Measurements from ENCODE around the gene IRF8. TPM values are rescaled to one million over a fixed set of nuclear protein-coding genes. Genes with fewer than 3 reads are reported as not detected.

Gene IRF8
- total RNA-seq, 1 donor from 2014 or later, result 1.0 TPM

GRCh38 chr16:85928401-85928820 lies 29.4 kb downstream of the IRF8 start:
- Mint-ChIP-seq H3K27ac (ENCODE audit: unreplicated experiment) (peak overlapping the region; percentile 80), H3K27me3 (ENCODE audit: unreplicated experiment) (peaks cover 16% of the 10 kb centered on the region), H3K9me3 (ENCODE audit: unreplicated experiment) (peaks cover 7% of the 10 kb centered on the region), H3K4me3 (ENCODE audit: unreplicated experiment) (peak overlapping the region; percentile 74), H3K36me3 (ENCODE audit: unreplicated experiment) (no peaks in the 10 kb centered on the region), H3K4me1 (ENCODE audit: low read depth, unreplicated experiment) (peaks cover 21% of the 10 kb centered on the region)
- no peak for TF ChIP-seq CTCF (IDR thresholded peaks at IDR 0.05; ENCODE audit: partially characterized antibody, unreplicated experiment)
- no peak for DNase-seq

- H3K4me1 Mint-ChIP-seq (ENCODE audit: low read depth, unreplicated experiment), result peaks cover 22% of the 10 kb centered on the region
- H3K9me3 Mint-ChIP-seq (ENCODE audit: unreplicated experiment), result peaks cover 8% of the 10 kb centered on the region
- TF ChIP-seq CTCF (IDR thresholded peaks at IDR 0.05; ENCODE audit: partially characterized antibody, unreplicated experiment), result no peak
- no peak overlapping the region for H3K4me3 Mint-ChIP-seq (ENCODE audit: unreplicated experiment)
- peaks cover 20% of the 10 kb centered on the region for H3K27me3 Mint-ChIP-seq (ENCODE audit: unreplicated experiment)
- no peak for DNase-seq
- no peak overlapping the region for H3K27ac Mint-ChIP-seq (ENCODE audit: unreplicated experiment)
- H3K36me3 Mint-ChIP-seq (ENCODE audit: unreplicated experiment), result no peaks in the 10 kb centered on the region
These were observed 30.3 kb downstream of the IRF8 start for GRCh38 chr16:85929259-85929721.

- no peak for TF ChIP-seq CTCF (IDR thresholded peaks at IDR 0.05; ENCODE audit: partially characterized antibody, unreplicated experiment)
- Mint-ChIP-seq H3K4me1 (ENCODE audit: low read depth, unreplicated experiment) (peaks cover 22% of the 10 kb centered on the region), H3K27me3 (ENCODE audit: unreplicated experiment) (peaks cover 23% of the 10 kb centered on the region), H3K36me3 (ENCODE audit: unreplicated experiment) (no peaks in the 10 kb centered on the region), H3K4me3 (ENCODE audit: unreplicated experiment) (no peak overlapping the region), H3K9me3 (ENCODE audit: unreplicated experiment) (peaks cover 8% of the 10 kb centered on the region), H3K27ac (ENCODE audit: unreplicated experiment) (peak overlapping the region; percentile 15)
- no peak for DNase-seq
These were observed 31.3 kb downstream of the IRF8 start for GRCh38 chr16:85930301-85930700.

- Mint-ChIP-seq H3K4me3 (ENCODE audit: unreplicated experiment) (no peak overlapping the region), H3K36me3 (ENCODE audit: unreplicated experiment) (no peaks in the 10 kb centered on the region), H3K4me1 (ENCODE audit: low read depth, unreplicated experiment) (peaks cover 22% of the 10 kb centered on the region), H3K27ac (ENCODE audit: unreplicated experiment) (no peak overlapping the region), H3K9me3 (ENCODE audit: unreplicated experiment) (peaks cover 8% of the 10 kb centered on the region), H3K27me3 (ENCODE audit: unreplicated experiment) (peaks cover 27% of the 10 kb centered on the region)
- no peak for DNase-seq
- no peak for TF ChIP-seq CTCF (IDR thresholded peaks at IDR 0.05; ENCODE audit: partially characterized antibody, unreplicated experiment)
These were observed 32.8 kb downstream of the IRF8 start for GRCh38 chr16:85931596-85932402.

- Mint-ChIP-seq H3K9me3 (ENCODE audit: unreplicated experiment) (peaks cover 9% of the 10 kb centered on the region), H3K36me3 (ENCODE audit: unreplicated experiment) (no peaks in the 10 kb centered on the region), H3K27me3 (ENCODE audit: unreplicated experiment) (peaks cover 24% of the 10 kb centered on the region), H3K4me3 (ENCODE audit: unreplicated experiment) (no peak overlapping the region), H3K4me1 (ENCODE audit: low read depth, unreplicated experiment) (peaks cover 5% of the 10 kb centered on the region), H3K27ac (ENCODE audit: unreplicated experiment) (no peak overlapping the region)
- no peak for TF ChIP-seq CTCF (IDR thresholded peaks at IDR 0.05; ENCODE audit: partially characterized antibody, unreplicated experiment)
- no peak for DNase-seq
These were observed 35.2 kb downstream of the IRF8 start for GRCh38 chr16:85934210-85934609.
